T-helper 2 cell treated with Interferon-gamma antibody and Interleukin-4, amounts not matched to agents 5 μg/mL and 100 μg/mL, for 36 hours (primary cell): ENCODE results near the gene GPC2.
"Not testable (repeated sequence)": the region's sequence is repeated elsewhere in the genome, so short reads cannot be mapped to it uniquely, and the experiment has no call there.

Source experiments
- DNase-seq: peaks from one replicate; pipeline ENCODE4 v3.0.0; 2021; ENCODE audit warnings: low spot score
- H3K27ac Mint-ChIP-seq: one replicate; pipeline ENCODE4 v1.8.0; 2021; ENCODE audit warnings: mild to moderate bottlenecking, mixed read lengths
- H3K27me3 Mint-ChIP-seq: one replicate; pipeline ENCODE4 v1.8.0; 2021; ENCODE audit warnings: low read depth, mixed read lengths
- H3K36me3 Mint-ChIP-seq: one replicate; pipeline ENCODE4 v1.8.0; 2021; ENCODE audit warnings: low read depth, mixed read lengths
- H3K4me1 Mint-ChIP-seq: one replicate; pipeline ENCODE4 v1.8.0; 2021; ENCODE audit warnings: low read depth, mixed read lengths
- H3K4me3 Mint-ChIP-seq: one replicate; pipeline ENCODE4 v1.8.0; 2022; ENCODE audit warnings: mild to moderate bottlenecking, moderate library complexity, mixed read lengths
- H3K9me3 Mint-ChIP-seq: one replicate; pipeline ENCODE4 v1.8.0; 2021; ENCODE audit warnings: mixed read lengths

The GPC2 gene

DNA sequence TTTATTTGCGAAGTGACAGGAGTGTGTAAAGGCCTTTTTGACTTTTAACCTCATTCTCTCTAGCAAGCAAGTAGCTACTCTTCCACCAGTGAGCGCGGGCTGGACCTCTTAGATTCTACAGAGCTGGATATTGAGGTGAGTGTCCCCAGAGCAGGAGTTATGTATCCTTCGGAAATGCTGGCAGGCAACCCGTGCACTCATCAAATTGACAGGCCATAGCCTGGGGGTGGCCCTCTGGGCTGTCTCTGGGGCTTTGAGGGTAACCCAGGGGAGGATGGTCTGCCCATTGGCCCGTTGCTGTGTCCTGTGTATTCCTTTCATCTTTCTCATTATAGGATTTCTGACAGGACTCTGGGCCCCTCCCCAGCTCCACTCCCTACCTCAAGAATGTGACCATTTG, 36.5 kb upstream of the GPC2 start:
- H3K27ac Mint-ChIP-seq, result no peak overlapping the region
- H3K27me3 Mint-ChIP-seq, result no peaks in the 10 kb centered on the region
- H3K36me3 Mint-ChIP-seq, result peaks cover 14% of the 10 kb centered on the region
- H3K9me3 Mint-ChIP-seq, result no peaks in the 10 kb centered on the region
- no peak for DNase-seq
- no peak overlapping the region for H3K4me3 Mint-ChIP-seq
- H3K4me1 Mint-ChIP-seq, result peaks cover 57% of the 10 kb centered on the region

DNA sequence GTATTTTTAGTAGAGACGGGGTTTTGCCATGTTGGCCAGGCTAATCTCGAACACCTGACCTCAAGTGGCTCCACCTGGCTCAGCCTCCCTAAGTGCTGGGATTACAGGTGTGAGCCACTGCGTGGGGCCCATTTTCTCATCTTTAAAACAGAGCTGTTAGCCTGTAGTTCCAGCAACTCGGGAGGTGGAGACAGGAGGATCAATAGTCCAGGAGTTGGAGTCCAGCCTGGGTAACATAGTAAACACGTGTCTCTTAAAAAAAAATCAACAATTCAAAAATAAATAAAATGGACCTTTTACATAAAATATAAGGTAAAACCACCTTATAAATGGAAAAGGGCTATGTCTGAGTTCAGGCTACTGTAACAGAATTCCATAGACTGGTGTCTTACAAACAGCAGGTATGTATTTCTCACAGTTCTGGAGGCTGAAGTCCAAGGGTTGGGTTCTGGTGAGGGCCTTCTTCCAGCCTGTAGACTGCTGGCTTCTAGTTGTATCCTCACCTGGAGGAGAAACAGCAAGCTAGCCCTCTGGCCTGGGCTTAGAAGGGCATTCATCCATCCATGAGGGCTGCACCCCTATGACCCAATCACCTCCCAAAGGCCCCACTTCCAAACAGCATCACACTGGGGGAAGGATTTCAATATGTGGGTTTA, 35.6 kb upstream of the GPC2 start:
- peaks cover 14% of the 10 kb centered on the region for H3K36me3 Mint-ChIP-seq
- peaks cover 61% of the 10 kb centered on the region for H3K4me1 Mint-ChIP-seq
- H3K27me3 Mint-ChIP-seq, result no peaks in the 10 kb centered on the region
- H3K4me3 Mint-ChIP-seq, result no peak overlapping the region
- DNase-seq, result no peak
- H3K27ac Mint-ChIP-seq, result no peak overlapping the region
- no peaks in the 10 kb centered on the region for H3K9me3 Mint-ChIP-seq

- DNase-seq, result peak; percentile 69
- Mint-ChIP-seq H3K36me3 (peaks cover 14% of the 10 kb centered on the region), H3K4me1 (peaks cover 55% of the 10 kb centered on the region), H3K9me3 (no peaks in the 10 kb centered on the region), H3K27ac (peak overlapping the region; percentile 89), H3K27me3 (no peaks in the 10 kb centered on the region), H3K4me3 (peak overlapping the region; percentile 81)
Observed at GRCh38 chr7:100211342-100211780, 34.2 kb upstream of the GPC2 start.

DNA sequence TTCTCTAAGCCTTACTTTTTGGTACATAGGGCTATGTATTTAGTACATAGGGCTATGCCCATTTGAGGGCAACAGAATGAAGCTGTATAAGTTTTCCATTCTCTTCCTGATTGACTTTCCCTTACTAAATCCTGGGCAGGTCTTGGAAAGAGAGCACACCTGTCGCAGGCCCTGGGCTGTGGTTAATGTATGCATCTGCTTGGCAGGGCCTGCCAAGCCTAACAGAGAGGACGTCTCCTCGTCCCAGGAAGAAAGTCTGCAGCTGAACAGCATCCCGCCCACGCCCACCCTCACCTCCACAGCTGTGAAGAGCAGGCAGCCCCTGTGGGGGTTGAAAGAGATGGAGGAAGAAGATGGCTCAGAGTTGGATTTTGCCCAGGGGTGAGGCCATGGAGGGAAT, 33.6 kb upstream of the GPC2 start:
- no peak overlapping the region for H3K4me3 Mint-ChIP-seq
- no peak overlapping the region for H3K27ac Mint-ChIP-seq
- H3K4me1 Mint-ChIP-seq, result peaks cover 54% of the 10 kb centered on the region
- H3K27me3 Mint-ChIP-seq, result no peaks in the 10 kb centered on the region
- peaks cover 14% of the 10 kb centered on the region for H3K36me3 Mint-ChIP-seq
- DNase-seq, result no peak
- H3K9me3 Mint-ChIP-seq, result no peaks in the 10 kb centered on the region

- Mint-ChIP-seq H3K27me3 (no peaks in the 10 kb centered on the region), H3K4me3 (peak overlapping the region; percentile 79), H3K9me3 (no peaks in the 10 kb centered on the region), H3K27ac (peak overlapping the region; percentile 85), H3K4me1 (peaks cover 44% of the 10 kb centered on the region), H3K36me3 (peaks cover 15% of the 10 kb centered on the region)
- DNase-seq, result no peak
Observed at GRCh38 chr7:100209493-100209892, 32.3 kb upstream of the GPC2 start.

DNA sequence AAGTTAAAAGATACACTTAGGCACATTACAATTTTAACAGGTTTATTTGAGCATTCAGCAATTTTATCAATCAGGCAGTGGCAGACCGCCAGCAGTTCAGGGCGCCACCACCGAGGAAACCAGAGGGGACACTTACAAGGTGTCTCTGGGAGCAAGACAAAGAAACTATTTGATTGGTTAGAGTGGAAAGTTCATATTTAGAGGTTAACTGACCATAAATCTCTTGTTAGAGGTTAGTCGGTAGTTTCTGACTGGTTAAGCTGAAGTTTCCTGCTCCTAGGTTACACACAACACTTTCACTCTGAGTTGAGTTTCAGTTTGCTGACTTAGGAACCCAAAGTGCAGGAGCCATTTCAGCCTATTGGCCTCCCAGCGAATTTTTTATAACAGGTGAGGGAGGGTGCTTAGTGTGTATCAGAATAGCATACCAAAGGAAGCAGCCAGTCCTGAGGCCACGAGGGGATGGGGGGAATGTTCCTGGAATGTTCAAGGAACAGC, 31.8 kb upstream of the GPC2 start:
- peak overlapping the region; percentile 79 for H3K4me3 Mint-ChIP-seq
- peak overlapping the region; percentile 85 for H3K27ac Mint-ChIP-seq
- no peaks in the 10 kb centered on the region for H3K9me3 Mint-ChIP-seq
- peak; percentile 63 for DNase-seq
- no peaks in the 10 kb centered on the region for H3K27me3 Mint-ChIP-seq
- H3K36me3 Mint-ChIP-seq, result peaks cover 20% of the 10 kb centered on the region
- peaks cover 39% of the 10 kb centered on the region for H3K4me1 Mint-ChIP-seq

DNA sequence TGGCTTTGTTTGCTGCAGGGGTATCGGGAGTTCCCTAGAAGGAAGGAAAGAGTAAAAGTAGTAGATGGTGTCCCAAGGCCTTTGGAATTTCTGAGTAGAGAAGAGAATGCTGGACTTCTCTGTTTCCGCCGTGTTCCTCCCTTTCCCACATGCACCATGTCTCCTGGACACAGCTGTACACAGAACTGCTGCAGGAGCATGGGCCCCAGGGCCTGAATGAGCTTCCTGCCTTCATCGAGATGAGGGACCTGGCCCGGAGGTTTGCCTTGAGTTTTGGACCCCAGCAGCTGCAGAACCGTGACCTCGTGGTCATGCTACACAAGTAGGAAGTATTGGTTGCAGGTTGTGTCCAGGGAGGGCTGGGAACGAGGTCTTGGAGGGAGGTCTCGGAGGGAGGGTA, 27.3 kb upstream of the GPC2 start:
- Mint-ChIP-seq H3K27me3 (no peaks in the 10 kb centered on the region), H3K4me1 (peaks cover 14% of the 10 kb centered on the region), H3K36me3 (peaks cover 12% of the 10 kb centered on the region), H3K4me3 (no peak overlapping the region), H3K27ac (no peak overlapping the region), H3K9me3 (no peaks in the 10 kb centered on the region)
- DNase-seq, result no peak

DNA sequence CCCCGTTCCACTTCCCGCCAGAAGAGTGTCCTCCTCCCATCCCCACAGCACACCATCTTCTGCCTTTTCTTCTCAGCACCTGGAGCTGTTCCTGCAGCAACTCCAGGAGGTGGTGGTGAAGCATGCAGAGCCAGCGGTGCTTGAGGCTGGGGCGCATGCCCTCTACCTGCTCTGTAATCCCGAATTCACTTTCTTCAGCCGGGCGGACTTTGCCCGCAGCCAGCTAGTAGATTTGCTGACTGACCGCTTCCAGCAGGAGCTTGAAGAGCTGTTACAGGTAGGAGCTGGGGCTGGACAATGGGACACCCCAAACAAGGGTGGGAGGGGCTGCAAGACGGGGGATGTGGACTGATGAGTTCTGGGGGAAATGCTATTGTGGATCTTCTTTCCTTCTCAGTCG, 23.5 kb upstream of the GPC2 start:
- Mint-ChIP-seq H3K27ac (no peak overlapping the region), H3K36me3 (peaks cover 9% of the 10 kb centered on the region), H3K9me3 (no peaks in the 10 kb centered on the region), H3K4me1 (peaks cover under 1% of the 10 kb centered on the region), H3K27me3 (no peaks in the 10 kb centered on the region), H3K4me3 (no peak overlapping the region)
- no peak for DNase-seq

- no peak for DNase-seq
- Mint-ChIP-seq H3K4me1 (peaks cover 5% of the 10 kb centered on the region), H3K36me3 (peaks cover 4% of the 10 kb centered on the region), H3K27me3 (no peaks in the 10 kb centered on the region), H3K27ac (no peak overlapping the region), H3K9me3 (no peaks in the 10 kb centered on the region), H3K4me3 (no peak overlapping the region)
Observed at GRCh38 chr7:100198266-100198665, 21.1 kb upstream of the GPC2 start.

DNA sequence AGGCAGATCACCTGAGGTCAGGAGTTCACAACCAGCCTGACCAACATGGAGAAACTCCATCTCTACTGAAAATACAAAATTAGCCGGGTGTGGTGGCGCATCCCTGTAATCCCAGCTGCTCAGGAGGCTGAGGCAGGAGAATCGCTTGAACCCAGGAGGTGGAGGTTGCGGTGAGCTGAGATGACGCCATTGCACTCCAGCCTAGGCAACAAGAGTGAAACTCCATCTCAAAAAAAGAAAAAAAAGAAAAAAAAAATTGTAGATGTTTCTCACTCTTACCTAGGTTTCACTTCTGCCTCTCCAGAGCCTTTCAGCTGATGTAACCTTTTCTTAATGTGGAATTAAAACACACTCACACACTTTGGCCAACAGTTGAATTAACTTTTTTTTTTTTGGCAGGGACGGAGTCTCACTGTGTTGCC, 18.7 kb upstream of the GPC2 start:
- not testable (repeated sequence) for DNase-seq, H3K36me3 Mint-ChIP-seq, H3K9me3 Mint-ChIP-seq, H3K27me3 Mint-ChIP-seq, H3K4me3 Mint-ChIP-seq, H3K27ac Mint-ChIP-seq
- H3K4me1 Mint-ChIP-seq, result peaks cover 18% of the 10 kb centered on the region

DNA sequence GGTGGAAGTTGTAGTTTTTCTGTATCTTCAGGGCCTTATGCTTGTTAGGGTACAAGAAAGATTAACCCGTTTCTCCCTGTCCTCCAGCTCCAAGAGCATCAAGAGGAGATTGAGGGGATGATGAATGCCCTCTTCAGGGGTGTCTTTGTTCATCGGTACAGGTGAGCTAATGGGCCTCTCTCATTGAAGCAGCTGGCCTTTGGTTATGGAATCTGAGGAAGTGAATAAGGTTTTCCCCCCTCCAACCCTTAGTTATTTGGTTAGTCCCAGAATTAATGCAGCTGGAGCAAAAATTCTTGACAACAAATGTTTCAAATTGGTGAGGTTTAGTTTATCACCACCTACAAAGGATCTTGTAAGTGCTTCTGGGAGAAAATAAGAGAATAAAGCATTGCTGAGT, 18.0 kb upstream of the GPC2 start:
- Mint-ChIP-seq H3K27ac (no peak overlapping the region), H3K4me3 (no peak overlapping the region), H3K36me3 (peaks cover 2% of the 10 kb centered on the region), H3K4me1 (peaks cover 24% of the 10 kb centered on the region), H3K27me3 (no peaks in the 10 kb centered on the region), H3K9me3 (no peaks in the 10 kb centered on the region)
- no peak for DNase-seq

DNA sequence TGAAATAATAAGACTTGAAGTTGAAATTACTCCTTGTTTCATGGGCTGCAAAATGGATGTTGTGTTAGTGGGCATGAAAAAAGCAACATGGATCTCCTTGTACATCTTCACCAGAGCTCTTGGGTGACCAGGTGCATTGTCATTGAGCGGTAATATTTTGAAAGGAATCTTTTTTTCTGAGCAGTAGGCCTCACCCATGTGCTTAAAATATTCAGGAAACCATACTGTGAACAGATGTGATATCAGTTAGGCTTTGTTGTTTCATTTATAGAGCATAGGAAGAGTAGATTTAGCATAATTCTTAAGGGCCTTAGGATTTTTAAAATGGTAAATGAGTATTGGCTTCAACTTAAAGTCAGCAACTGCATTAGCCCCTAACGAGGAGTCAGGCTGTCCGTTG, 15.8 kb upstream of the GPC2 start:
- Mint-ChIP-seq H3K9me3 (no peaks in the 10 kb centered on the region), H3K4me3 (no peak overlapping the region), H3K4me1 (peaks cover 28% of the 10 kb centered on the region), H3K36me3 (peaks cover 2% of the 10 kb centered on the region), H3K27me3 (no peaks in the 10 kb centered on the region), H3K27ac (peak overlapping the region; percentile 1)
- no peak for DNase-seq

DNA sequence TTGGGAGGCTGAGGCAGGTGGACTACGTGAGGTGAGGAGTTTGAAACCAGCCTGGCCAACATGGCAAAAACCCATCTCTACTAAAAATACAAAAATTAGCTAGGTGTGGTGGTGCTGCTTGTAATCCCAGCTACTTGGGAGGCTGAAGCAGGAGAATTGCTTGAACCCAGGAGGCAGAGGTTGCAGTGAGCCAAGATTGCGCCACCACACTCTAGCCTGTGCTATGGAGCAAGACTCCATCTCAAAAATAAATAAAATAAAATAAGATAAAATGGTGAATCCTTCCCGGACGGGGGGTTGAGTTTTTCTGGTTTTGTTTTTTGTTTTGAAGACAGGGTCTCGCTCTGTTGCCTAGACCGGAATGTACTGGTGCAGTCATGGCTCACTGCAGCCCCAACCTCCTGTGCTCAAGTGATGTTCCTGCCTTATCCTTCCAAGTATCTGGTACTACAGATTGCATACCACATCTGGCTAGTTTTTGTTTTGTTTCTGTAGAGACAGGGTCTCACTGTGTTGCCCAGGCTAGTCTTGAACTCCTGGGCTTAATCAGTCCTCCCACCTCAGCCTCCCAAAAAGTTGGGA, 15.2 kb upstream of the GPC2 start:
- H3K27me3 Mint-ChIP-seq, H3K27ac Mint-ChIP-seq, H3K36me3 Mint-ChIP-seq, H3K4me3 Mint-ChIP-seq, H3K9me3 Mint-ChIP-seq, DNase-seq: not testable (repeated sequence)
- H3K4me1 Mint-ChIP-seq, result peaks cover 28% of the 10 kb centered on the region

DNA sequence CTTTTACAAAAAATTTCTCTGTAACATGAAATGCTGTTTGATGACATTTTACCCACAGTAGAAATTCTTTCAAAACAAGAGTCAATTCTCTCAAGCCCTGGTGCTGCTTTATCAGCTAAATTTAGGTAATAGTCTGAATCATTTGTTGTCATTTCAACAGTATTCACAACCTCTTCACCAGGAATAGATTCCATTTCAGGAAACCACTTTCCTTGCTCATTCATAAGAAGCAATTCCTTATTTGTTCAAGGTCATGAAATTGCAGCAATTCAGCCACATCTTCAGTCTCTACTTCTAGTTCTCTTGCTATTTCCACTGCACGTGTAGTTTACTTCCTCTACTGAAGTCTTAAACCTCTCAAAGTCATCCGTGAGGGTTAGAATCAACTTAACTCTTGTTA, 14.6 kb upstream of the GPC2 start:
- no peaks in the 10 kb centered on the region for H3K9me3 Mint-ChIP-seq
- H3K36me3 Mint-ChIP-seq, result peaks cover 2% of the 10 kb centered on the region
- no peaks in the 10 kb centered on the region for H3K27me3 Mint-ChIP-seq
- peaks cover 28% of the 10 kb centered on the region for H3K4me1 Mint-ChIP-seq
- DNase-seq, result no peak
- H3K27ac Mint-ChIP-seq, result no peak overlapping the region
- H3K4me3 Mint-ChIP-seq, result no peak overlapping the region
